Esophagus (tissue), 2 donors: ENCODE results near the gene CCDC12. TPM values are rescaled to one million over a fixed set of nuclear protein-coding genes. Genes with fewer than 3 reads are reported as not detected.

Experiments used
- H3K27ac ChIP-seq, 2 donors: one replicate each; pipeline ENCODE4 v1.5.1; 2013; ENCODE audit warnings: low read depth in 2 of 2, mild to moderate bottlenecking in 2 of 2, inconsistent platforms in 1 of 2, low read length in 1 of 2, moderate library complexity in 1 of 2
- H3K27me3 ChIP-seq, 2 donors: one replicate each; pipeline ENCODE4 v1.6.1; 2013; ENCODE audit warnings: low read length in 2 of 2, control low read depth in 1 of 2, mild to moderate bottlenecking in 1 of 2; ENCODE audit not compliant: insufficient read depth in 2 of 2, control insufficient read depth in 1 of 2
- H3K36me3 ChIP-seq, 2 donors: one replicate each; pipeline ENCODE4 v1.6.1; 2013; ENCODE audit warnings: low read length in 1 of 2; ENCODE audit not compliant: control insufficient read depth in 2 of 2, insufficient read depth in 2 of 2
- H3K4me1 ChIP-seq, 2 donors: one replicate each; pipeline ENCODE4 v1.6.1; 2013; ENCODE audit warnings: low read length in 1 of 2; ENCODE audit not compliant: control insufficient read depth in 2 of 2, insufficient read depth in 2 of 2
- H3K4me3 ChIP-seq, 2 donors: one replicate each; pipeline ENCODE4 v1.5.1; 2013; ENCODE audit warnings: low read length in 2 of 2, mild to moderate bottlenecking in 2 of 2, low read depth in 1 of 2, moderate library complexity in 1 of 2
- H3K9me3 ChIP-seq, 2 donors: one replicate each; pipeline ENCODE4 v1.6.1; 2013; ENCODE audit warnings: mild to moderate bottlenecking in 2 of 2, low read depth in 1 of 2, low read length in 1 of 2, moderate library complexity in 1 of 2; ENCODE audit not compliant: control insufficient read depth in 2 of 2, insufficient read depth in 1 of 2
- WGBS, 2 donors: extraction: QIAGEN DNeasy Blood & Tissue Kit; methylation state at CpG; one replicate each; pipeline ENCODE4 v1.1.7; 2013; 5-methylcytosine and 5-hydroxymethylcytosine counted together
- polyA plus RNA-seq, 2 donors: library from polyadenylated mRNA; stranded (reverse); fragments of 200-250 nt; gene quantifications; one replicate each; pipeline ENCODE4 v1.2.3, GENCODE V29; 2013
- donor health status: healthy with polysubstance abuse.
- donor health status: Bipolar disorder and iron deficiency.

Gene CCDC12
- polyA plus RNA-seq, 2 donors = 82.5 to 90.1 TPM

DNA sequence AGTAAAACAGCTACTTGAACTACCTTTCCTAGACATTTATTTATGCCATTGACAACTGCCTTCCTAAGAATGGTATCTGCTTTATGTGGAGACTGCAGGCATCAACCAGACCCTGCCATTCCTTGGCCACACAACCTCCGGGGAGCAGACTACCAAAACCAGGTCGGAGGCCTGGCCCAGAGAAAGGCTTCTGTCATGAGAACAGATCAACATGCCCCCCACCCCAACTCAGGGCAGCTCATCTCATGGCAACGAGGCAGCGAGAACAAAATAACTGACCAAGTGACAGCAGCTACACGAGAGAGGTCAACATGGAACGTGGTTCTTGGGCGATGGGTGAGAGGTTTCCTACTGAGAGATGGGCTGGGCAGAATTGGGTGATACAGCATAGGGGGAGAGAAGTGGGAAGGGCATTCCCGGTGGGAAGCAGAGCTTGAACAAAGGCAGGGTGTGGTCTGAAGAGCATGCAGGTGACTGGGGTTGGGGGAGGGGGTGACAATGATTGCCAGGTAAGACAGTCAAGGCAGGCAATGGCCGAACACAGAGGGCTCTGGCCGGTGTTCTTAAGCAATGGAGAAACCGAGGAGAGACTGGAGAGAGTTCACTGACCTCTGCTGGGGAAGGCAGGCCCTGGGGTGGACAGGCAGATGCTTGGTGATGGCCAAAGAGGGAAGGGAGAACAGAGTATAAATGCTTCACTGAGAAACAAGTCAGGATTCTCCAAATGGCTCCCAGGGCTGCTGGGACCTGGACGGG lies 33.9 kb downstream of the CCDC12 start:
- Histone ChIP-seq H3K27me3 (no peaks in the 10 kb centered on the region), H3K4me3 (no peak overlapping the region), H3K9me3 (no peaks in the 10 kb centered on the region), H3K4me1 (peaks cover 15 to 41% of the 10 kb centered on the region in 2 donors), H3K27ac (peak overlapping the region; percentile 77 to 92), H3K36me3 (peaks cover 3 to 25% of the 10 kb centered on the region in 2 donors)
- 75 to 80% methylated on average over 12 of the region's 12 CpGs for WGBS, 2 donors

DNA sequence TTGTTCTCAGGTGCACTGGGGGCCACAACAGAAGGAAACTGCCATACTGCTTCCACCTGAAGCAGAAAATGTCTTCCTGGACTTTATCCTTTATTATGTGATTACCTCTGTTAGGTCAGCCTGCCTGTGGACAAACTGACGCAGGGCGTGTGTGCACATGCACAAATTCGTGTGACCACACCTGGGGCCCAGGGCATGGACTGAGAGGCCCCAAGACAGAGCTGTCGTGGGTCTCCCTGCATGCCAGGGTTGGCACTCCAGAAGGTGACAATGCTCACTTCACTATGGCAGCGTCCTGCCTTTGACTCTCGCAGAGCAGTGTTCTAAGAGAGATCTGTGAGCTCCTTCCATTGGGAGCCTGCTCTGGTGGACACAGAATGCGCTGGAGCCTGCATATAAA lies 34.5 kb downstream of the CCDC12 start:
- Histone ChIP-seq H3K36me3 (peaks cover 3 to 27% of the 10 kb centered on the region in 2 donors), H3K27ac (peak overlapping the region; percentile 38 to 92), H3K4me1 (peaks cover 15 to 38% of the 10 kb centered on the region in 2 donors), H3K4me3 (no peak overlapping the region), H3K27me3 (no peaks in the 10 kb centered on the region), H3K9me3 (no peaks in the 10 kb centered on the region)
- WGBS, 2 donors = 76 to 86% methylated on average over 7 of the region's 7 CpGs

DNA sequence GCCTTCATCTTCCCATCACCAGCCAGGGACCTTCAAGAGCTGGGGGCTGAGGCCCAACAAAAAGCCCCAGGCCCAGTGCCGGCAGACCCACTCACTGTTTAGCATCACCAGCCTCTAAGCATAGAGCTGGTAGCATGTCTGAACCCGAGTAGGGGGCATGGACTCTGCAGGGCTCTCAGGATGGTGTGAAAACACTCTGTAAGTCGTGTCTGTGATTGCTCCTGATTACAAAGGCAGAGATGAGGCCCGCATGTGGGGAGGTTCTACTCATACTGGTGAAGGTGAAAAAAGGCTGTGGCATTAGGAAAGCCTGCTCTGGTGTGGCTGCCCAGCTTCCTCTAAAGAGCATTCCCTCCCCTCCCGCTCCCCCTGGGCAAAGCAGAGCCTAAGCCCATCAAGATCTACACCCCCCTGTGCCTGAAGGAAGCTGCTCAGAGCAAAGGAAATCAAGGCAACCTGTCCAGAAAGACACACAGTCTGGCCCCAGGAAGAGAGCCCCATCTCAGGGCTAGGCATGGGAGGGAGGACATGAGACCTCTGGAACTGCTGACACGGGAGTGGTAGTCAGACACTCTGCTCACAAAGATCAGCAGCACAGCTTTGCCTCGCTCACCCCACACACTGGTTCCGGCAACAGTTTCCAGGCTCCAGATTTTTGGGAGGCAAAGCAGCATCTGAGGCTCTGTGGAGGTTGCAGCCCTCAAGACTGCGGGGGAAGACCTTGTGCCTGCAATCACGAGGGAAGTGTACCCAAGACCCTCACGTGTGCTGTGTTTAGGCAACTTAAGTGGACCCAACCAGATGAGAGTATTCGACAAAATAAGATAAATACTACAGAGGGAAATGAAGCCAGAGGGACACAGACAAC lies 36.7 kb downstream of the CCDC12 start:
- no peaks in the 10 kb centered on the region for H3K9me3 ChIP-seq
- H3K27ac ChIP-seq = peak overlapping the region in 1 of 2 donors; percentile 34
- H3K4me1 ChIP-seq = peaks cover 12 to 36% of the 10 kb centered on the region in 2 donors
- H3K36me3 ChIP-seq = peaks cover 3 to 32% of the 10 kb centered on the region in 2 donors
- H3K4me3 ChIP-seq = no peak overlapping the region
- WGBS, 2 donors = 80 to 85% methylated on average over 12 of the region's 12 CpGs
- H3K27me3 ChIP-seq = no peaks in the 10 kb centered on the region

DNA sequence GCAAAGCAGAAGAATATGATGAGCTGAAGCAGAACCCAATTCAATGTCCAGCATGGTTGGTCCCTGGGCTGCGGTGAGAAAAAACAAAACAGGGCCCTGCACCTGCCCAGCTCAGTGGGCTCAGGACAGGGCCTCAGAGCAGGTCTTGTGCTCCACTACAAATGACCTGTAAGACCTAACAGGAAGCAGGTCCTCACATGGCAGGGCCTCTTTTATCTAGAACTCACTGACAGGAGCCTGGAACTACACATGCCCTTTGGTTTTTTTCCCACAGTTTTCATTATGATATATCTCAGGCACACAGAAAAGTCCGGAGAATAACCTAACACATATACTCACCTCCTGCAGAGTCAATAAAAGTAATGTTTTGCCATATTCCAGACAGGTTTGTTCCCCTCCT lies 38.4 kb downstream of the CCDC12 start:
- peak overlapping the region in 1 of 2 donors; percentile 79 for H3K27ac ChIP-seq

DNA sequence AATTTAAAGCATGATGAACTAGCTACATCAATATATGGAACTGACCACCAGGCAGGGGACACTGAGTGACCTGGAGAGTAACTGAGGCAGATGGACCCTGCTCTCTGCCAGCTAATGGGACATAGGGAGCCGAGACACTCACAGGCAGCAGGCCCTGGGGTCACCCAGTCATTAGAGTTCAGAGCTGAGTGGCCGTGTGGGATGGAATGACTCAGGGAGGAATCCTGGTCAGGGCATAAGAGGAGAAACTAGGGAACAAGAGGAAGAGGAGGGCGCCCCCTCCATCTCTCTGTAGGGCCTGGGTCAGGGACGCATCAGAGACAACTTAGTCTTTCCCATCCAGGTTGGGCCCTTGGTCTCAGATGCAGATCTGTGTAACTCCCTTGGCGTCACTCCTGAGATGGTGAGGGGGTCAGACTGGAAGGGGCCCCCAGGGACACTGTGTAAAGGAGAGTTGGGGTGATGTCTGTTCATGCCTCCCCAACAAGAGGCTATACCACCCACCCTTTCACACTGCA lies 39.8 kb downstream of the CCDC12 start:
- H3K4me1 ChIP-seq = peaks cover 16 to 40% of the 10 kb centered on the region in 2 donors
- H3K27me3 ChIP-seq = no peaks in the 10 kb centered on the region
- H3K4me3 ChIP-seq = no peak overlapping the region
- peaks cover 3 to 32% of the 10 kb centered on the region in 2 donors for H3K36me3 ChIP-seq
- 85 to 90% methylated on average over 5 of the region's 5 CpGs for WGBS, 2 donors
- peak overlapping the region; percentile 79 to 85 for H3K27ac ChIP-seq
- H3K9me3 ChIP-seq = no peaks in the 10 kb centered on the region

More for the DNA sequence above, 38.4 kb downstream of the CCDC12 start:
- peaks cover 3 to 32% of the 10 kb centered on the region in 2 donors for H3K36me3 ChIP-seq
- H3K9me3 ChIP-seq = no peaks in the 10 kb centered on the region
- 85 to 91% methylated on average over 2 of the region's 2 CpGs for whole genome bisulfite sequencing, 2 donors
- H3K4me1 ChIP-seq = peaks cover 13 to 39% of the 10 kb centered on the region in 2 donors
- no peak overlapping the region for H3K4me3 ChIP-seq
- H3K27me3 ChIP-seq = no peaks in the 10 kb centered on the region

DNA sequence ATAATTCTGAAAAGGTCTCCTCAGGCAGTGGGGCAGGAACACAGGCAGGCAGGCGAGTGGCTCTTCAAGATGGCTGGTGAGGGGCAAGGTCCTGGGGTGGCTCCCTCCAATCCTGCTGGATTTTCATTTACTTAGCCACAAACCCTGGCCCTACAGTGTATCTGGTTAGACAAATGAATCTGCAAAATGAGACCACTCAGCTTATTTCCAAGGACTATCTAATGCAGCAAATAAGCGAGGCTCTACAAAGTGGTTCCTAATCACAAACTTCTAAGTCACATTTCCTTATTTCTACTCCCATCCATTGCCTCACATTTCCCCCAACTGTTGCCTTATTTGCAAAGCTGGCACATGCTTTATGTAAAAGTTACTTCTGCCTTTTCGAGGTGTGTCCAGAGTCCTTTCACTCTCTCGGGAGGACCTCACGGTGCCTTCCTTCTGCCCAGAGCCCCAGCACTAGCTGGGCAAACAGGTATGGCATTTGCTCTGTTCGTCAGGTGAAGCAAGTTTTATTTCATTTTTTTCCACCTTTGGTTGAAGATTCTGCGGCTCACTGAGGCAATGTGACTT lies 40.5 kb downstream of the CCDC12 start:
- Histone ChIP-seq H3K36me3 (peaks cover 3 to 32% of the 10 kb centered on the region in 2 donors), H3K27ac (peak overlapping the region; percentile 85 to 98), H3K27me3 (no peaks in the 10 kb centered on the region), H3K4me1 (peaks cover 23 to 45% of the 10 kb centered on the region in 2 donors), H3K9me3 (no peaks in the 10 kb centered on the region), H3K4me3 (no peak overlapping the region)
- WGBS, 2 donors = 72% methylated on average over 7 of the region's 7 CpGs

DNA sequence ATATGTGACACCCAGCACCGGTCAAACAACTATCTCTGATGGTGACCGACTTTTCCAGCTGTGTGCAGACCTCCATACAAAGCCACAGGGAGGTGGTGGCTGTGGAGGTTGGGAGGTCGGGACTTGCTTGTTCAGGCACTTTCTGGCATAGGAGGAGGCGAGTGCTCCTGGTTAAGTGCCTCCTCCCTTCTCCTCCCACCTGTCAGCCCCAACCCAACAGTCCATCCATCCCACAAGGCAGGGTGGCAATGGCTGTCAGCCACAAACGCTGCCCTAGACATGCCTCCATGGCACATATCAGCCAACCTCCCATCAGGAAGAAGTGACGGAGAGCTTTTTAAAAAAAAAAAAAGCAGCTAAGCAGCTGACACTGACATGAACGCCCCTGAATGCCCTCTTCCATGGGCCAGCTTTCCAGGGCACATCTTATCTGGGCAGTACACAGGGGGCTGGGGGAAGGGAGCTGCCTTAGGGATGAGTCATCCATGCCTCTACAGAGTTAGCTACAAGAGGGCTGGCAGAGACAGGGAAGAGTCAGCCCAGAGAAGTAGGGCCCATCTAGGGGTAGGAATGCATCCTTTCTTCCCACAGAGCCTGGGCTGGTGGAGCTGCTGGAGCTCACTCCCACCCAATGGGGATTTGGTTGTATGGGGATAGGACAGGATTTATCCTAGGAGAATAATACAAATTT lies 41.2 kb downstream of the CCDC12 start:
- peaks cover 29 to 50% of the 10 kb centered on the region in 2 donors for H3K4me1 ChIP-seq
- peak overlapping the region; percentile 85 to 98 for H3K27ac ChIP-seq
- H3K27me3 ChIP-seq = no peaks in the 10 kb centered on the region
- 51 to 63% methylated on average over 7 of the region's 7 CpGs for WGBS, 2 donors
- peaks cover 3 to 26% of the 10 kb centered on the region in 2 donors for H3K36me3 ChIP-seq
- no peak overlapping the region for H3K4me3 ChIP-seq
- no peaks in the 10 kb centered on the region for H3K9me3 ChIP-seq

DNA sequence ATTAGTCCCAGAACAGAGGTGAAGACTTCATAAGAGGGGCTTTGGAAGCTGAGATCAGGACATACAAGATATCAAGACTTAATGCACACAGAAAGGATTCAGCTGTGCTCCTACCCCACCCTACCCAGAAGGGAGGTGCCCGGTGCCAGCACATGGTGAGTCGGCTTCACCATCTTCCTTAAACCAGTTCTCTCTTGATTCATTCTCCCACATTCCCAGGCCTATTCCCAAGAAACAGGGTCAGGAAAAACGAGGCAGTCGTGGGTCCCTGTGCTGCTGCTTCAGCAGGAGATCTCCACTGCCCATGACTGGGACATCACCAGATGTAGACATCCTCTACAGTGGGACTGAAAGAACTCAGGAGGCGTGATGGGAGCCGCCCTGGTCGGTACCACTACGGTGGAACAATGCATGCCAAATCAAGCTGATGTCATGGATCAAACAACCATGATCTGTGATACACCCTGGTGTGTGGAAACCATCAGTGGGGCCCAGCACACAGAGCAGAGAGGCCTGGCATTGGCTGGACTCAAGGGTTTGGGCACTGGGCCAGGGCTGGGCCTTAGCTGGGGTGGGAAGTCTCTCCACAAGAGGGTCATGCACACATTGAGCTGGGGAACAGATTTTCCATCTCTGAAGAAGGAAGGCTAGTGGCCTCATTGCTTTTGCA lies 41.9 kb downstream of the CCDC12 start:
- no peaks in the 10 kb centered on the region for H3K27me3 ChIP-seq
- H3K4me3 ChIP-seq = no peak overlapping the region
- H3K4me1 ChIP-seq = peaks cover 32 to 52% of the 10 kb centered on the region in 2 donors
- H3K9me3 ChIP-seq = no peaks in the 10 kb centered on the region
- 53 to 62% methylated on average over 8 of the region's 8 CpGs for WGBS, 2 donors
- peak overlapping the region; percentile 85 to 98 for H3K27ac ChIP-seq
- H3K36me3 ChIP-seq = peaks cover 3 to 20% of the 10 kb centered on the region in 2 donors
